DND-41 (cell line): ENCODE measurements around the gene TFEB.

ENCODE experiments used
- CTCF ChIP-seq: IDR thresholded peaks from 2 replicates; pipeline ENCODE4 v1.5.1; 2012; ENCODE audit warnings: borderline replicate concordance, low read length, moderate library complexity, mild to moderate bottlenecking; ENCODE audit not compliant: poor library complexity, severe bottlenecking; ENCODE audit errors: extremely low read depth
- EZH2 ChIP-seq: IDR thresholded peaks from 3 replicates; pipeline ENCODE4 v1.6.1; 2012; ENCODE audit warnings: borderline replicate concordance, low read depth, mild to moderate bottlenecking, moderate library complexity, low read length, inconsistent platforms; ENCODE audit not compliant: severe bottlenecking

DNA sequence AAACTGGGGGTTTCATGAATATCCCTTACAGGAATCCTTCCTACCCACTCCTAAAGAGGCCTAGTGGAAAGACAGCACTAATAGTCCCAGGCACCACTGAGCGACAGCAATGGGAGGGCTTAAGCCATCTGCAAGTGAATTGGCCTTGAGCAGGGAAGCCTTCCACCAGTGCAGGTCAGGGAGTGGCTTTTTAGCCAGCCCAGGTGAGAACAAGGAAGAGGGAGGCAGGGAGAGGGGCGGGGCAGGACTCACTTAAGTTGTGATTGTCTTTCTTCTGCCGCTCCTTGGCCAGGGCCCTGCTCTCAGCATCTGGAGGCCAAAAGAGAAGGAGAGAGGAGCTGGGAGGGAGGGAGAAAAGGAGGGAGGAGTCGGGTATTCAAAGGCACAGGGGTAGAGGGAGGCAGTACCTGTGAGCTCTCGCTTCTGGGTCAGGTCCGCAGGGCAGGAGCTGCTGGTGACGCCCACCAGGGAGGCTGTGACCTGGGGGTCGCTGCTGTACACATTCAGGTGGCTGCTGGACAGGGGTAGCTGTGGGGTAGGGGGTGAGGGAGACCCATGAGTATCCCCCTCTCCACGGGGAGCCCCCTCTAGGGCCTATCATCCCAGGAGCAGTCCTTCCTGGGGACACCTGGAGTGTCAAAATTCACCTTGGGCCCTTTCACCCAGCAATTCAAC, 47.8 kb downstream of the TFEB start:
- TF ChIP-seq CTCF (no peak), EZH2 (no peak)
